Stimulated activated CD8-positive, alpha-beta memory T cell treated with anti-CD3 and anti-CD28 coated beads, Interleukin-4, amount 100 ng/mL, for 1 hour (primary cell): ENCODE measurements around the gene WDFY2.
"Not testable (repeated sequence)": the region's sequence is repeated elsewhere in the genome, so short reads cannot be mapped to it uniquely, and the experiment has no call there.

Experiments
- DNase-seq, 2 donors: peaks; one replicate each; pipeline ENCODE4 v3.0.0-alpha.2; 2020; ENCODE audit warnings: low read depth in 2 of 2, low spot score in 1 of 2

WDFY2 gene

DNA sequence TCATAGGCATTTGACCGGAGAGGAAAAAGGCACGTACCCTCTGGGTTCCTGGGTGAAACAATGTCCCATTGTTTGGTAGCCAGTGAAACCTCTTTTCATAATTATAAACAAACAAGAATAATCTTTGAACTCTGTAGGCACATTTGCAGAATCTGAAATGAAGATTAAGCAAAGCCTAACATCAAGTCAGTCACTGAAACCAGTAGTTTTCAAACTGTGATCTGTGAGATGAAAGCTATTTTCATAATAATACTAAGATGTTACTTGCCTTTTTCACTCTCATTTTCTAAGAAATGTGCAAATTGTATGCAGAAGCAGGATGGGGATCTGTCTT, 105.4 kb downstream of the WDFY2 start:
- DNase-seq, result no peak

- DNase-seq, result not testable (repeated sequence)
Observed at GRCh38 chr13:51695677-51696076, 111.4 kb downstream of the WDFY2 start.

DNA sequence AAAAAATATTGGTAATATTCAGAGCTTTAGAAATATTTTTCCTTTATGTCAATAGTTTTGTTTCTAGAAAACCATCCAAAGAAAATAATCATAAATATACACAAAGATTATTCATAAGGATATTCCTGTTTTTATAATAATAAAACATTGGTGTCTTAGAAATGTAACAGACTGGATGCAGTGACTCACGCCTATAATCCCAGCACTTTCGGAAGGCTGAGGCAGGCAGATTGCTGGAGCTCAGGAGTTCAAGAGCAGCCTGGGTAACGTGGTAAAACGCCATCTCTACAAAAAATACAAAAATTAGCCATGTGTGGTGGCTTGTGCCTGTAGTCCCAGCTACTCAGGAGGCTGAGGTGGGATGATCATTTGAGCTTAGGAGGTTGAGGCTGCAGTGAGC, 112.9 kb downstream of the WDFY2 start:
- no peak for DNase-seq

DNA sequence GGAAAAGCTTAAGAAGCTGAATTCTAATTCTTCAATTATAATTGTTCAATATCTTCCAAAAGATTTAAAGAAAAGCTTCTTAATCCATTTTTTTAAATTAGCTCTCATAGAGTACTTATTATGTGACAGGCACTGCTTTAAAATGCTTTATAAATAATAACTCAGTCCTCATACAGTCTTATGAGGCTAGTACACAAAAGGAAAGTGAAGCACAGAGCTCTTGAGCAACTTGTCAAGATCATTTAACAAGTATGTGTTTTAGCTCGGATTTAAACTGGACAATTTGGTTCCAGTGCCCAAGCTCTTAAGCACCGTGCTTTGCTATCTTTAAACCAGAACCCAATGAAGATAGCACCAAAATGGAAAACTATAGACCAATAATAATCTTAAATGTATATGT, 113.6 kb downstream of the WDFY2 start:
- DNase-seq, result no peak

GRCh38 chr13:51698352-51698751, 114.1 kb downstream of the WDFY2 start:
- DNase-seq, result no peak

DNA sequence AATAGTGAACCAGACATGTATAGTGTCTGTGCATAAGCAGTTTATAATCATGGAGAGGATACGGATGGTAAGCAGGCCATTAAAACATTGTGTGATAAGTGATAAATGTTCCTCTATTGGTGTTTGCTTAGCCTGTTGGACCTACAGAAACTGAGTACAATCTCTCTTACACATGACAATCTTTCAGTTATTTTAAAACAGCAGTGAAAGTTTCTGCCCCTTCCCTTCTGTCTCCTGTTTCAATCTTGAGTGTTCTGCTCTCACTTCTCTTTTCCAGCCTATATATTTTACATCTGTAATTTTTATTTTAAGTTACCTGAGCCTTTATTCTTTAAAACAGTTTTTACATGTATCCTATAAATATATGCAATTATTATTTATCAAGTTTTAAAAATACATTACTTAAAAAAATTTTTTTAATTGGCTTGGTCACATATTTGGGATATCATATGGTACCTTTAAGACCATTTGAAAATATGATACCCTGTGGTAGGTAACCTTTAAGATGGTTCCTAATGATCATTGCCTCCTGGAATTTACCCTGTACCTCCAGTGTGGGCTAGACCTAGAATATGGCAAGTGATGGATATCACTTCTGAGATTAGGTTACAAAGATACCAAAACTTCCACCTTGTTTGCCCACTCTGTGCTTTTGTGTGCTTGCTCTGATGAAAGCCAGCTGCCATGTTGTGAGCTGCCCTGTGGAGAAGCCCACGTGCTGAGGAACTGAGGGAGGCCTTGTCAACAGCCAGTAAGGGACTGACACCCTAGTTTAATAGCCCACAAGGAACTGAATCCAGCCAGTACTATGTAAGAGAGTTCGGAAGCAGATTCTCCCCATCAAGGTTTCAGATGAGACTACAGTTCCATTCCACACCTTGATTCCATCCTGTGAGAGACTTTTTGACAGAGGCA, 120.4 kb downstream of the WDFY2 start:
- DNase-seq, result no peak

GRCh38 chr13:51707461-51707860, 123.2 kb downstream of the WDFY2 start:
- DNase-seq, result no peak

DNA sequence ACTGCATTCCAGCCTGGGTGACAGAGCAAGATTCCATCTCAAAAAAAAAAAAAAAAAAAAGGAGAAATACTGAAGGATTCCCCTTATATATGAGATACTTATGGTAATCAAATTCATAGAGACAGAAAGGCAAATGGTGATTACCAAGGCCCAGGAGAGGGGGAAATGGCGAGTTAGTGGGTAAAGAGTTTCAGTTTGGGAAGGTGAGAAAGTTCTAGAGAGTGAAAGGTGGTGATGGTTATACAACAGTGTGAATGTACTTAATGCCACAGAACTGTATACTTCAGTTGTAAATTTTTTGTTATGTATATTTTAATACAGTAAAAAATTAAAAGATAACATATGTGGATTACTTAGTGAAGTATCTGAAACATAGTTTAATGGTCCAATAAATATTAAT, 129.5 kb downstream of the WDFY2 start:
- no peak for DNase-seq

- no peak for DNase-seq
Observed at GRCh38 chr13:51714663-51715168, 130.5 kb downstream of the WDFY2 start.

- no peak for DNase-seq
Observed at GRCh38 chr13:51715613-51716012, 131.4 kb downstream of the WDFY2 start.

DNA sequence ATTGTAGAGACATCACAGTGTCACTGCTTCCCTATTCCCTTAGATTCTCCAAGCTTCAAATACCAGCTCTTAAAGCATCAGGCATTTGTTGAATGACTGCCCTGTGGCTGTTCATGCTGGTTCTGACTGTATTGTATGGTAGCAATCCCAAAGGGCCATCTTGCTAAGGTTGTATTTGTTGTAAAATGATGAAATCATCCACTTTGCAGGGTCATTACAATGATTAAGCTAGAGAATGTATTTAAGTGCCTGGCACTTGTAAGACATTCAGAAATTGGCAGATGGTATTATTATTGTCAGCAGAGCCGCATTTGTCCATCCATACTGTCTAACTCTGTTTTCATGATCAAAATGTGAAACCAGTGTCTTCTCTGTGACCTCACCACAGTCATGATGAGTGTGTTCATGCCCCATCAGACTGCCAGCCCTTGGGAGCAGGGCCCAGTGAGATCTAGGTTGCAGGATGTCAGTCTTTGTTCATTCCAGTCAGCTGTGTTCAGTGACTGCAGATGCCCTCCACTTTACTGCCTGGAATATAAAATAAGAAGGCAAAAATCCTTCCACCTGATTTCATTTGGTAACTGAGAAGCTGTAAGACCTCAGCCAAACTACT, 133.6 kb downstream of the WDFY2 start:
- DNase-seq, result no peak

DNA sequence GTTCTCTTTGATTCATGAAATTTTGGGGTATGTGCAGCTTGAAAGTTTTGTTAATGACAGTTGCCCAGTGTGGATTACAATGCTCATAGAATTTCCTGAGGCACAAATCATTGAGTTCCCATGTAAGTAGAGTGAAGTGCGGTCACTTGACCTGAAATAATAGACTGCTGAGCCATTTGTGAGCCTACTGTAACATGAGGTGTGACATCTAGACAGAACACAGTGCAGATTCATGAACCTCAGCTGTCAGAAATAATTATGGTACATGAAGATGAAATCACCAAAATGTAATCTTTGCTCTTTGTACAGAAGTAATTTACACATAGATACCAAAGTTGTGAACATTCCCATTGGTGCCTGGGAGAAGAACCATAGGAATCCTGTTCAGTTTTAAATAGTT, 135.1 kb downstream of the WDFY2 start:
- no peak for DNase-seq

DNA sequence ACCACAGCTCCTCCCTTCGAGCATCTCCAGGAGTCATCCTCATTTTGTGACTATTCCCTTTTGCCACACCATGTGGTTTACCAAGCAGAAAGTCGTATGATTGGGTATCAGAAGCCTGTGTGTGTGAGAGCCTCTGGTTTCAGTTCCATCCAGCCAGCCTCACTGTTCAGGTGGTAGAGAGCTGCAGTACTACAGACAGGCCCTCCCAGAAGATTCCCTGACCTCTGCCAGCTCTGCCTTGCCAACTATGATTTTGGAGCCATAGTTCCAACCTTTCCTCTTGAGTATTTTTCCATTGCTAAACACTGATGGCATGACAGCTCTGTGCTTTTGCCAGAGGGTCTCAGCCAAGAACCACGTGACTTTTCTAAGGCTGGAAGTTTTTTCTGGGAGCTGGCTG, 137.2 kb downstream of the WDFY2 start:
- DNase-seq, result no peak

- no peak for DNase-seq
Observed at GRCh38 chr13:51723529-51723928, 139.3 kb downstream of the WDFY2 start.

DNA sequence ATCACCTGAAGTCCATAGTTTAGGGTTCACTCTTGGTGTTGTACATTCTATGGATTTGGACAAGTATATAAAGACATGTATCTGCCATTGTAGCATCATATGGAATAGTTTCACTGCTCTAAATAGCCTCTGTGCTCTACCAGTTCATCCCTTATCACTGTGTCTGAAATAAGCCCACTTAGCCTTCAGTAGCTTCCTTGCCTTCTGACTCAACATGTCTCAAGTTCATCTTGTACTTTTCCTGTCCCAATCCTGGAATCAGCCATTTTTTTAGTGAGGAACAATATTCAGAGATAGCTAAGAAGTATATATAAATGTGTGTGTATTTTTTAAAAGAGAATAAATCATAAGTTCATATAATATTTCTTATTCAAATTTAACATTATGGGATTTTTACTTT, 140.5 kb downstream of the WDFY2 start:
- no peak for DNase-seq

DNA sequence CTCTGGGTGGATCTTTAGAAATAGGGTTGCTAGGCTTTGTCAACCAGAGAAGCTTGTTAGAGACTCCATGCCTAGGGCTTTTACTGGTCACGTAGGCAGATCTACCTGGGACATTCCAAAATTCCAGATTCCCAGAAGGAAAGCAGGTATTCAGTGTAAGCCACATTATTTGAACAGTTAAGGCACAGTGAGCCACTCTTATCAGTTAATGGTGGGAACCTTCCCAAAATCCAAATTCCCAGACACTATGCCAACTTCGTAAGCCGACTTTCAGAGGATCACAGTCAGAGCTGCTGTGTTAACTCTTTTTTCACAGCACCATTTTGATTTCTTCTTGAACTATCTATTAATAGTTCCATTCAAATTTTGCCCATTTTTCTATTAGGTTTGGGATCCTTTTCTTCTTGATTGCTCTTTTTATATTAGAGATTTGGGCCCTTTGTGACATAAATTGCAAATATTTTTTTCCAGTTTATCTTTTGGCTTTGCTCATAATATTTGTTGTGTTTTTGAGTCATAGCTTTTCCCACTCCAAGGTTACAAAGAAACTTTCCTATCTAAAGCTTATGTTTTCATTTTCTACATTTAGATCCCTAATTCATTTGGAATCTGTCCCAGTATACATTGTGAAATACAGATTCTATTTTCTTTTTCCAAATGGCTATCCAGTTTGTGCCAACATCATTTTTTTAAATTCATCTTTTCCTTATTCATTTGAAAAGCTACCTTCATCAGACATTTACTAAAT, 142.4 kb downstream of the WDFY2 start:
- DNase-seq, result no peak

DNA sequence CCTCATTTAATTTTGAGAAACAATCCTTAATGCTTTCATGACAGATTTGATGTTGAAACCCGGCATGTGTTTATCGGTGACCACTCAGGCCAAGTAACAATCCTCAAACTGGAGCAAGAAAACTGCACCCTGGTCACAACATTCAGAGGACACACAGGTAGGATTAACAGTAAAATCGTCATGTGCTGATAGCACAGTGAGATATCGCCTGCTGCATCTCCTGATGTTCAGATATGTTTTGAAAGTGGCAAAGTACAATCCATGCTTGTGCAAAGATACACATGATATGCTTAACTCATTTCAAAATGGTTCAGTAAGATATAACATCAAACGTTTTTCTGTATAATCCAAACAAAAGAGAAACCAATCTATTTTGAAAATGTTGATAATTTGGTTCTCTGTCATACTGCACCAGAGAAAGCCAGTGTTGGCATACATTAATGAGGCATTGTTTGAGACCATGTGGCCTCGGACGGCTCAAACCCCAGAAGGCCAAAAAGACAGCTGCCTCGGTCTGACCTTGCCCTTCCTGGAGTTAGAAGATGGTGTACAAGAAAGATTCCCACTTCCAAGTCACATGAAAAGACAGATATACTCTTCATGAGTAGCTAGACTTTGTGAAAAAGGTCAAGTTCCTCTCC, 143.5 kb downstream of the WDFY2 start:
- no peak for DNase-seq

DNA sequence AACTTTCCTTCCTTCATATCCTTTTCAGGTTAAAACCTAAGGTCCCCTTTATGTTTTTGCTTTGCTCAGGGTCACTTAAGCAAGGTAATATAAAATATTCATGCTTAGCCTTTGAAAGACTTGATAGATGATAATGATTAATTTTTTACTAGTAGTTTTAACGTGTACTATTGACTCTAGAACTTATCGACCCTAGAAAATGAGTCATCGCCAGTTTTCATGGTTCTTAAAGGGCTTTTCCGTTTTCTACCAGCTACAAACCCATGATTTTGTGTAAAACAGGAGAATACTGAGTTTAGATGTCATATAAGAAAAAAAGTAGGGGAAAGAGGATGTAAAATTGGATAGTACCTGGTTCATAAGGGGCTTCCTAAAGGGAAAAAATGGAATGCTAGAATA, 144.0 kb downstream of the WDFY2 start:
- no peak for DNase-seq

- DNase-seq, result no peak
Observed at GRCh38 chr13:51728972-51729371, 144.7 kb downstream of the WDFY2 start.

DNA sequence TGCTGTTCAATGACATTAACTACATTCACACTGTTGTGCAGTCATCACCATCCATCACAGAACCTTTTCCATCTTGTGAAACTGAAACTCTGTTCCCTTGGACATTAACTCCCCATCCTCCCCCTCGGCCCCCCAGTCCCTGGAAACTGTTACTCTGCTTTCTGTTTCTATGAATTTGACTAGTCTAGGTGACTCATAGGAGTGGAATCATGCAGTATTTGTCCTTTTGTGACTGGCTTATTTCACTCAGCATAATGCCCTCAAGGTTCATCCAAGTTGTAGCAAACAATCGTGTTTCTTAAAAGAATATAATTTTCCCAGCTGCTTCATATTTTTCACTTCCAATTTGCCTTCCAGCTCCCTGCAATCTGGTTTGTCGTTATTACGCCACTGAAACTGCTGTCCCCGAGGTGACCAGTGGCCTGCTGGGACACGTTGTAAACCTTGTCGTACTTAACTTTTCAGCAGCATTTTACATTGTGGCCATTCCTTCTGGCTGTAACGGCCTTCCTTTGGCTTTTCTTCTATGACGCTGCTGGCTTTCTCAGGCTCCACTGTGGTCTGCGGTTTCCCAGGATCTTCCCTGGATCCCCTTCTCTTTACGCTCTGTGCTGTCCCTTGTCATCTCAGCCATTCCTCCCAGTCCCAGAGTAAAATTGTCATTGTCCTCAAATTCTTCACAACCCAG, 145.7 kb downstream of the WDFY2 start:
- DNase-seq, result no peak

- DNase-seq, result no peak
Observed at GRCh38 chr13:51730927-51731326, 146.7 kb downstream of the WDFY2 start.
